HG03045 (cell line): ENCODE results near the gene DHRS2.

ENCODE experiments used
- ATAC-seq: cut with Tn5 transposase; IDR thresholded peaks from one replicate; pipeline ENCODE4 v1.9.1; 2021; ENCODE audit warnings: mild to moderate bottlenecking, moderate library complexity; ENCODE audit not compliant: unreplicated experiment

DHRS2 gene

GRCh38 chr14:23612354-23612732, 23.8 kb upstream of the DHRS2 start:
- no peak for ATAC-seq

- ATAC-seq: no peak
Measured at GRCh38 chr14:23612802-23613201, 23.4 kb upstream of the DHRS2 start.

GRCh38 chr14:23613242-23614070, 22.7 kb upstream of the DHRS2 start:
- ATAC-seq: no peak

GRCh38 chr14:23614395-23614828, 21.8 kb upstream of the DHRS2 start:
- no peak for ATAC-seq

GRCh38 chr14:23615856-23616255, 20.3 kb upstream of the DHRS2 start:
- no peak for ATAC-seq

GRCh38 chr14:23617539-23617938, 18.6 kb upstream of the DHRS2 start:
- no peak for ATAC-seq

GRCh38 chr14:23618415-23618988, 17.7 kb upstream of the DHRS2 start:
- no peak for ATAC-seq

GRCh38 chr14:23620177-23620702, 15.9 kb upstream of the DHRS2 start:
- ATAC-seq: no peak

GRCh38 chr14:23621204-23621931, 14.8 kb upstream of the DHRS2 start:
- no peak for ATAC-seq

GRCh38 chr14:23621932-23622730, 14.0 kb upstream of the DHRS2 start:
- no peak for ATAC-seq

GRCh38 chr14:23622990-23623389, 13.2 kb upstream of the DHRS2 start:
- ATAC-seq: no peak

- no peak for ATAC-seq
Measured at GRCh38 chr14:23623962-23624361, 12.2 kb upstream of the DHRS2 start.

GRCh38 chr14:23624830-23625404, 11.2 kb upstream of the DHRS2 start:
- ATAC-seq: no peak

- no peak for ATAC-seq
Measured at GRCh38 chr14:23626946-23627345, 9.2 kb upstream of the DHRS2 start.

GRCh38 chr14:23627961-23628360, 8.2 kb upstream of the DHRS2 start:
- ATAC-seq: no peak

- no peak for ATAC-seq
Measured at GRCh38 chr14:23629204-23629603, 7.0 kb upstream of the DHRS2 start.

- no peak for ATAC-seq
Measured at GRCh38 chr14:23629832-23630396, 6.2 kb upstream of the DHRS2 start.

GRCh38 chr14:23630687-23631086, 5.5 kb upstream of the DHRS2 start:
- no peak for ATAC-seq

- no peak for ATAC-seq
Measured at GRCh38 chr14:23631234-23631633, 4.9 kb upstream of the DHRS2 start.
